Astrocyte (in vitro differentiated cells and primary cell): Measurements from ENCODE around the gene KRT36. TPM values are rescaled to one million over a fixed set of nuclear protein-coding genes. Genes with fewer than 3 reads are reported as not detected.

Experiments
- DNase-seq: peaks from one replicate; pipeline ENCODE4 v3.0.0-alpha.2; 2010; ENCODE audit warnings: low read depth
- FAIRE-seq: peaks from 2 replicates; lab custom pipeline; 2011; peaks lifted over from hg19 to GRCh38; lab: Jason Lieb, UNC
- H2AFZ ChIP-seq: 2 replicates; pipeline ENCODE4 v1.6.0; 2012; ENCODE audit warnings: low read depth, low read length, inconsistent platforms
- H3K27ac ChIP-seq: 2 replicates; pipeline ENCODE4 v1.5.1; 2011; ENCODE audit warnings: low read depth, low read length, inconsistent platforms
- H3K27me3 ChIP-seq: 2 replicates; pipeline ENCODE4 v1.6.0; 2011; ENCODE audit warnings: low read length, inconsistent platforms; ENCODE audit not compliant: insufficient read depth
- H3K36me3 ChIP-seq: 2 replicates; pipeline ENCODE4 v1.5.1; 2011; ENCODE audit warnings: low read length, inconsistent platforms; ENCODE audit not compliant: insufficient read depth
- H3K4me1 ChIP-seq: 2 replicates; pipeline ENCODE4 v1.5.1; 2011; ENCODE audit warnings: low read length, inconsistent platforms; ENCODE audit not compliant: insufficient read depth
- H3K4me2 ChIP-seq: 2 replicates; pipeline ENCODE4 v1.6.0; 2012; ENCODE audit warnings: low read length, inconsistent platforms
- H3K4me3 ChIP-seq: 2 replicates; pipeline ENCODE4 v1.5.1; 2011; ENCODE audit warnings: low read depth, mild to moderate bottlenecking, low read length, inconsistent platforms; ENCODE audit not compliant: insufficient read depth
- H3K79me2 ChIP-seq: 2 replicates; pipeline ENCODE4 v1.6.0; 2012; ENCODE audit warnings: mild to moderate bottlenecking, low read length, inconsistent platforms; ENCODE audit not compliant: insufficient read depth
- H3K9ac ChIP-seq: 2 replicates; pipeline ENCODE4 v1.6.0; 2012; ENCODE audit warnings: mild to moderate bottlenecking, low read length, inconsistent platforms
- H3K9me3 ChIP-seq: 2 replicates; pipeline ENCODE4 v1.5.1; 2012; ENCODE audit warnings: low read depth, mild to moderate bottlenecking, low read length, inconsistent platforms; ENCODE audit not compliant: insufficient read depth
- H4K20me1 ChIP-seq: 2 replicates; pipeline ENCODE4 v1.6.0; 2012; ENCODE audit warnings: low read length, inconsistent platforms; ENCODE audit not compliant: insufficient read depth
- H3K27ac Mint-ChIP-seq: one replicate; pipeline ENCODE4 v1.8.0; 2021; ENCODE audit warnings: mild to moderate bottlenecking, mixed read lengths; ENCODE audit not compliant: unreplicated experiment
- H3K27me3 Mint-ChIP-seq: one replicate; pipeline ENCODE4 v1.8.0; 2021; ENCODE audit warnings: low read depth, mixed read lengths; ENCODE audit not compliant: unreplicated experiment
- H3K36me3 Mint-ChIP-seq: one replicate; pipeline ENCODE4 v1.8.0; 2021; ENCODE audit warnings: low read depth, mixed read lengths; ENCODE audit not compliant: unreplicated experiment
- H3K4me1 Mint-ChIP-seq: one replicate; pipeline ENCODE4 v1.8.0; 2021; ENCODE audit warnings: low read depth, mixed read lengths; ENCODE audit not compliant: unreplicated experiment
- H3K4me3 Mint-ChIP-seq: one replicate; pipeline ENCODE4 v1.8.0; 2021; ENCODE audit warnings: mild to moderate bottlenecking, moderate library complexity, mixed read lengths; ENCODE audit not compliant: unreplicated experiment
- H3K9me3 Mint-ChIP-seq: one replicate; pipeline ENCODE4 v1.8.0; 2021; ENCODE audit warnings: mild to moderate bottlenecking, mixed read lengths; ENCODE audit not compliant: unreplicated experiment
- EZH2 ChIP-seq: IDR thresholded peaks from 2 replicates; pipeline ENCODE4 v1.6.1; 2012; ENCODE audit warnings: mild to moderate bottlenecking, low read length, inconsistent platforms; ENCODE audit not compliant: insufficient read depth
- total RNA-seq: library from RNA; stranded (reverse); gene quantifications from 2 replicates; pipeline ENCODE4 v1.2.1, GENCODE V29; 2021
- TF ChIP-seq, protein P1 (sequence below): IDR thresholded peaks from 2 replicates; pipeline ENCODE4 v1.5.1; 2011; ENCODE audit warnings: low read depth, mild to moderate bottlenecking, inconsistent platforms, low read length, moderate library complexity; ENCODE audit not compliant: insufficient read depth

KRT36 gene
- total RNA-seq, 1 donor from 2014 or later, result not detected

DNA sequence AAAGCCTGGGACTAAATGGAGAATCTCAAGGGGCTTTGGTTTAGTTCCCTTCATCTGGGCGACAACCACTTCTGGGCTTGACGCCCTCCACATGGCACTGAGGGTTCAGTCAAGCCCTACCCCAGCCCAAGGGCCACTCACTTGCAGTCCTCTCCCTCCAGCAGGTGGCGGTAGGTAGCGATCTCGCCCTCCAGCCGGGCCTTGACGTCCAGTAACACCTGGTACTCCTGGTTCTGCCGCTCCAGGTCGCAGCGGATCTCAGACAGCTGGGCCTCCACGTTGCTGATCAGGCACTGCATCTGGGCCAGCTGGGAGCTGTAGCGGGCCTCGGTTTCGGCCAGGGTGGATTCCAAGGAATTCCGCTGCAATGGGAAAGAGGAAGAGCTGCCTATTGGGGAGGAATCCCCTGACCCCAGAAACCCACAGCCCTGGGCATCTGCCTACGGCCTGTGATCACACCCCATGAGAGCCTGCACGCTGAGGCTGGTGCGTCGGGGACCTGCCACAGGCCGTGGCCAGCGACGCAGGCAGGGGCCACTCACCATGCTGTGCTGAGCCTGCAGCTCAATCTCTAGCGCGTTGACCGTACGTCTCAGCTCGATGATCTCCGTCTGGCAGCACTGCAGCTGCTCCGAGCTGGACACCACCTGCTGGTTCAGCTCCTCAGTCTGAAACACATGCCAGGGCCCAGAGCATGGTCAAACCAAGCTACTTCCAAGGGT is 2.7 kb downstream of the KRT36 start:
- Histone ChIP-seq H3K27me3 (peaks cover 3% of the 10 kb centered on the region), H2AFZ (no peak overlapping the region), H3K27ac (no peak overlapping the region), H4K20me1 (no peaks in the 10 kb centered on the region), H3K79me2 (no peaks in the 10 kb centered on the region), H3K4me2 (no peak overlapping the region), H3K9me3 (no peaks in the 10 kb centered on the region), H3K4me3 (no peak overlapping the region), H3K4me1 (no peaks in the 10 kb centered on the region), H3K36me3 (no peaks in the 10 kb centered on the region), H3K9ac (no peak overlapping the region)
- H3K36me3 Mint-ChIP-seq, result peaks cover 2% of the 10 kb centered on the region
- TF ChIP-seq EZH2, result no peak
- TF ChIP-seq, protein P1, sequence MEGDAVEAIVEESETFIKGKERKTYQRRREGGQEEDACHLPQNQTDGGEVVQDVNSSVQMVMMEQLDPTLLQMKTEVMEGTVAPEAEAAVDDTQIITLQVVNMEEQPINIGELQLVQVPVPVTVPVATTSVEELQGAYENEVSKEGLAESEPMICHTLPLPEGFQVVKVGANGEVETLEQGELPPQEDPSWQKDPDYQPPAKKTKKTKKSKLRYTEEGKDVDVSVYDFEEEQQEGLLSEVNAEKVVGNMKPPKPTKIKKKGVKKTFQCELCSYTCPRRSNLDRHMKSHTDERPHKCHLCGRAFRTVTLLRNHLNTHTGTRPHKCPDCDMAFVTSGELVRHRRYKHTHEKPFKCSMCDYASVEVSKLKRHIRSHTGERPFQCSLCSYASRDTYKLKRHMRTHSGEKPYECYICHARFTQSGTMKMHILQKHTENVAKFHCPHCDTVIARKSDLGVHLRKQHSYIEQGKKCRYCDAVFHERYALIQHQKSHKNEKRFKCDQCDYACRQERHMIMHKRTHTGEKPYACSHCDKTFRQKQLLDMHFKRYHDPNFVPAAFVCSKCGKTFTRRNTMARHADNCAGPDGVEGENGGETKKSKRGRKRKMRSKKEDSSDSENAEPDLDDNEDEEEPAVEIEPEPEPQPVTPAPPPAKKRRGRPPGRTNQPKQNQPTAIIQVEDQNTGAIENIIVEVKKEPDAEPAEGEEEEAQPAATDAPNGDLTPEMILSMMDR, result peak; percentile 9
- FAIRE-seq, result no peak
- peaks cover 62% of the 10 kb centered on the region for H3K27me3 Mint-ChIP-seq
- no peak for DNase-seq
- no peaks in the 10 kb centered on the region for H3K4me1 Mint-ChIP-seq
- H3K9me3 Mint-ChIP-seq, result no peaks in the 10 kb centered on the region
- H3K4me3 Mint-ChIP-seq, result no peak overlapping the region
- H3K27ac Mint-ChIP-seq, result no peak overlapping the region

DNA sequence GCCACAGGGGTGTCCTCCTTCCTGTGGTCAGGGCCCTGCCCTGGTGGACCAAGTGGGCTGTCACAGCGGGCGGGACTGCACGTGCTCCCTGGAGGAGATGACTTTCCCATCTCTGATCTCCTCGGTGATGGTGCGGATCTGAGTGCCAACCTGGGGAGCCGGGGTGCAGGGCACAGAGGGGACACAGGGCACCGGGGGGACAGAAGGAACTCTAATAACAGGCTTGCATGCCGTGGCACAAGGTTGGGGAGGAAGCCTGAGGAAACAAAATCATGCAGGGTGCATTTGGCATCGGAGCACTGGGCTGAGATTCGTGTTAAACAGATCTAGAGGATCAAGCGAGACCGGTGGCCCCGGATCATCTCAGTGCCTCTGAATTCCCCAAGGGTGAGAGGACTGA is 3.4 kb downstream of the KRT36 start:
- no peak overlapping the region for H3K4me2 ChIP-seq
- DNase-seq (no peak), FAIRE-seq (no peak)
- H3K9me3 ChIP-seq, result no peaks in the 10 kb centered on the region
- no peaks in the 10 kb centered on the region for H3K79me2 ChIP-seq
- Mint-ChIP-seq H3K27ac (no peak overlapping the region), H3K27me3 (peaks cover 64% of the 10 kb centered on the region), H3K4me3 (no peak overlapping the region), H3K36me3 (peaks cover 2% of the 10 kb centered on the region), H3K4me1 (no peaks in the 10 kb centered on the region), H3K9me3 (no peaks in the 10 kb centered on the region)
- peaks cover 3% of the 10 kb centered on the region for H3K27me3 ChIP-seq
- H3K36me3 ChIP-seq, result no peaks in the 10 kb centered on the region
- H2AFZ ChIP-seq, result no peak overlapping the region
- no peak overlapping the region for H3K27ac ChIP-seq
- H3K4me1 ChIP-seq, result no peaks in the 10 kb centered on the region
- H3K9ac ChIP-seq, result no peak overlapping the region
- no peak overlapping the region for H3K4me3 ChIP-seq
- H4K20me1 ChIP-seq, result no peaks in the 10 kb centered on the region
- no peak for TF ChIP-seq EZH2
- TF ChIP-seq, protein P1, result no peak
